SKM-1 treated with dmso at 0.1 percent for 144 hours (cell line): Measurements from ENCODE around the gene TMEM163.

Source experiments
- DNase-seq: peaks from one replicate; lab custom pipeline; 2025; ENCODE audit not compliant: unreplicated experiment; lab: John Stamatoyannopoulos, UW

Gene TMEM163

DNA sequence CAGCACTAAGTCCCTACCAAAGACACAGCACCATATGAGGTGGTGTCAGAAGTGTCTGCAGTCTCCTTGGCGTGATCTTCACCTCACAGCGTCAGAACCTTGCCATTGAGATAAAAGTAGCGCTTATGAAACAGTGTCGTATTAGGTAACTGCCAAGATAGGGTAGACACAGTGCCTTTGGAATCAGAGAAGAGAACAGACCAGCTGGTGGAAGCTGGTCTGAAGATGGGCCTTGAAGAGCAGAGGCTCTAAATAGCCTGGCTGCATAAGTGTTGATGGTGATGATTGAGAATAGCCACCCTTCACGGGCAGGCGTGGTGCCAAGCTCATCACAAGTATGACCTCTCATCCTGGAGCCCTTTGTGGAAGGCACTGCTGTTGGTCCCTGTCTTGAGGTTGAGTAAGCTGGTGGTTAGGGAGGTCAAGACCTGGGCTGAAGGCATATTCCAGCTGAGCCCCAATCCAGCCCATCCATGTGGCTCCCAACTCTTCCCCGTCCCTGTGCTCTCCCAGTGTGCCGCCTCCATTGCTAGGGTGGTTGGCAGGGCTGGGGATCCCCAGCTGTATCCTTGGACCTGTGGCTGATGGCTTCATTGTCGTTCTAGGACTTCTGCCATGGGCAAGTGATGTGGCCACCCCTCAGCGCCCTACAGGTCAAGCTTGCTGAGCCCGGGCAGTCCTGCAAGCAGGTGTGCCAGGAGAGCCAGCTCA is 277.5 kb downstream of the TMEM163 start:
- no peak for DNase-seq

DNA sequence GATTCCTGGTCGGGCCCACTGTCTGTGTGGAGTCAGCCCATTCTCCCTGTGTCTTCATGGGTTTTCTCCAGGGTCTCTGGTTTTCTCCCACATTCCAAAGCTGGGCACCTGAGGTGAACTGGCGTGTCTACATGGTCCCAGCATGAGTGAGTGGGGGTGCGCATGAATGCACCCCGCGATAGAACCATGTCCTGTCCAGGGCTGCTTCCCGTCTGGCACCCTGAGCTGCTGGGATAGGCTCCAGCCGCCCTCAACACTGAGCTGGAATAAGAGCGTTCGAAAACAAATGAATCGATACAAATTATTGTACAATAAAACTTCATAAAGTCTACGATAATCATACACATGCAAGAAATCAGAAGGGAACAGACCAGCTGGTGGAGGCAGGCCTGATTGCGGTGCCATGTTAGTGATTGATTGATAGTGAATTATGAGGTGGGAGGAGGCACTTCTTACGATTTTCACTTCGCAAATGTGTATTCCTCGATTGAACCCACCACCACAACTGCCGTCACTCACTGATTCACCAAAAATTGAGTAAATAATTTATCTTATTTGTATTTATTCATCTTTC is 278.4 kb downstream of the TMEM163 start:
- no peak for DNase-seq

DNA sequence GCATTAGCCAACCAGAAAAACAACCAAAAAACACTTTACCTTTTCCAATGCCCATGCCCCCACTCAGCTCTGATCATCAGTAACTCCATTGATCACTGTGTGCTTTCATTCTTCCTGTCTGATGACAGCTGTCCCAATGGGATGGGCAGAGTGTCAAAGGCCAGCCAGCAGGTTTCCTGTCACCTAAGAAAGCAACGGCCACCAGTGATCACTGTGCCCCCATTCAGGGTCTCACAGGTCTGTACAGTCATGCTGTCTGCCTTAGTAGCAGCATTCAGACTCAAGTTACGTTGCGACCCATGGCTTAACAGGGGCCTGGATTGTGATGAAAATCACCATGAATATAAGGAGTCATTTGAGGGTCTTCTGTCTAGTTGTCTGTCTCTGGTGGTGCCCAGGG is 280.4 kb downstream of the TMEM163 start:
- DNase-seq: no peak

DNA sequence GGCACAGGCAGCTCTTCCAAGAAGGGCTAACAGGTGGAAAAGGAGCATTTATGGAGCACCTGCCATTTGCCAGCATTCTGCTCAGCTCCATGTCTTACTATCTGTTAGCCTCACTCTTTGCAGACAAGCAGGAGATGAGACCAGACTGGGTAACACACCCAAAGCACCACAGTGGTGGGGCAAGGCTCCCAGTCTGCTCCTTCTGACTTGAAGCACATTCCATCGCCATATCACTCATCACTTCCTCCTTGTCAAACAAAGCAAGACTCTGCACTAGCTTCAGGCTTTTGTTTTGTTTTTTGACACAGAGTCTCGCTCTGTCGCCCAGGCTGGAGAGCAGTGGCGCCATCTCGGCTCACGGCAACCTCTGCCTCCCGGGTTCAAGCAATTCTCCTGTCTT is 282.1 kb downstream of the TMEM163 start:
- no peak for DNase-seq

DNA sequence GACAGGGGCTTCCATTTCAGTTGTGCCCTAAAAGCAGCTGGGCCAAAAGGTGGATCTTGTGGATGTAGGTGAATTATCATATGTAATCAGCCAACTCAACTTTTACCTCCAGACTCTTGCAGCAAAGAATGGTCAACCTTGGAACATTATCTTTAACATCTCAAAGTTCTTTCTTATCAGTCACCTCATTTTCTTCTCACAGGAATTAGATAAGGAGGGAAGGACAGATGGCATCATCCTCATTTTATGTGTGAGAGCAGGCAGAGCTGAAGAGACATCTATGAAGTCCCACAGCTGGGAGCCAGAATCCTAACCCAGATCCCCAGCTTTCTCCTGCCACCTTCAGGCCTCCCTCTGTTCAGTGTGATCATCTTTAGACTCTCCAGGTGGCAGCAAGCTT is 282.9 kb downstream of the TMEM163 start:
- DNase-seq: no peak

DNA sequence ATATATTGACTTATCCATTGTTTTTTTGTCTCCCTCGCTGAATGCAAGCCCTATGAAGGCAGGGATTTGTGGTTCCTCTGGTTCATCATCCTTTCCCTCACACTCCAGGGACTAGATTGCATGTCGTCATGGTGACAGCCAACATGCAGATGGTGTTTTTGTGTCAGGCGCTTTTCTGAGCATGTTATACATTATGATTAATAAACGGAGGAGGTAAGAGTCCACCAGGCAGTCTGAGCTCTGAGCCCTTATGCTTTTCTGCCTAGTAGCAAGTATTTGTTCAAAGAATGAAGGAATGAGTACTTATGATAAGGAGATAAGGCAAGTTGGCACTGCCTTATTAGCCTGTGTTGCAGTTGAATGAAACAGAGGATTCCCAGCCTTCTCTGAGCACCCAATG is 283.3 kb downstream of the TMEM163 start:
- DNase-seq: no peak

DNA sequence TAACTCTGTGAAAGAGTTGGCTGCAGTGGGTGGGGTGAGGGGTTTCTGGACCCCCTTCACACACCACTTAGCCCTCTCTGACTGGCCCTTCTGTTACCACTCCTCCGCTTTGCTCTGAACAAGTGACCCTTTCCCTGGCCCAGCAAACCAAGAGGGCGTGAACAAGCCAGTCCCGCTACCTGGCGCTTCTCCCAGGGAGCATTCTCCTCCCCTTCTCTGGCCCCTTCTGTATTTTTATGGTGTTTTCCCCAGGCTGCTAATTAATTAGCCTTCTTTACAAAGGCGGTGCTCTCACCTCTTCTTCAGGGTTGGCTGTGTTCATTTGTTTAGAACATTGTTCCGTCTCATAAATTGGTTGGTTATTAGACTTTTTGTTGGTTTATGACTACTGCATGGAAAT is 284.8 kb downstream of the TMEM163 start:
- no peak for DNase-seq

DNA sequence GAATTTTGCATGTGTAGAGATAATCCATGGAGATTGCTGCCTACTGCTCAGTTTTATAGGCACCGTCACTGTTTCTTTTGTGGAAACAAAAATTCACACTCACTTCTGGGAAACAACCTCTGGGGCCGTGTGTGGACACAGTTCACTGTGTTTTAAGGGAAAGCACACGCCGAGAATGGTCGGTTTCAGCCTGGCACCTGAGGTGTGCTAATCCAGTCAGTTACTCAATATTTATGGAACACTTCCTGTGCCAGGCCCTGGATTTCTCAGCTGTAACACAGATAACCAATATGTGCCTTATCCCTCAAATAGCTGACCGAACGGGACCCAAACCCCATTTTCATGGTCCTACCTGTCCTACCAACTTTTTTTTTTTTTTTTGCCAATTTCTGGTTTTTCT is 285.3 kb downstream of the TMEM163 start:
- no peak for DNase-seq

DNA sequence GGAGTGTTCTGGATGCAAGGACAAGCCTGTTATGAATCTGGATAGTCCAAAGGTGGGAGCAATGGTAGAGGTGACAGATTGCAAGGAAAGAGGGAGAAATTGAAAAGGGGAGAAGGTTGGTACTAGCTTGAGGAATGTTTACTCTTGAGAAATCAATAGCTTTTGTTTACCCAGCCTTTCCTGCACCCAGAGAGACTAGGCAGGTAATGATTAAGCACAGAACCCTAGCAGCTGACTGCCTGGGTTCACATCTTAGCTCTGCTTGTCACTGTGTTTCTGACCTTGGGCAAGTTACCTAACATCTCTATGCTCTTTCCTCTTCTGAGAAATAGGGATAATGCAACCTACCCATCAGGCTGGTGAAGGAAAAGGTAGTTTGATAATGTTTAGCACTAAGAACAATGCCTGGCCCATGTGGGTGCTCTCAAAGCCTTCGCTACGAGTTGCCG is 286.3 kb downstream of the TMEM163 start:
- no peak for DNase-seq

DNA sequence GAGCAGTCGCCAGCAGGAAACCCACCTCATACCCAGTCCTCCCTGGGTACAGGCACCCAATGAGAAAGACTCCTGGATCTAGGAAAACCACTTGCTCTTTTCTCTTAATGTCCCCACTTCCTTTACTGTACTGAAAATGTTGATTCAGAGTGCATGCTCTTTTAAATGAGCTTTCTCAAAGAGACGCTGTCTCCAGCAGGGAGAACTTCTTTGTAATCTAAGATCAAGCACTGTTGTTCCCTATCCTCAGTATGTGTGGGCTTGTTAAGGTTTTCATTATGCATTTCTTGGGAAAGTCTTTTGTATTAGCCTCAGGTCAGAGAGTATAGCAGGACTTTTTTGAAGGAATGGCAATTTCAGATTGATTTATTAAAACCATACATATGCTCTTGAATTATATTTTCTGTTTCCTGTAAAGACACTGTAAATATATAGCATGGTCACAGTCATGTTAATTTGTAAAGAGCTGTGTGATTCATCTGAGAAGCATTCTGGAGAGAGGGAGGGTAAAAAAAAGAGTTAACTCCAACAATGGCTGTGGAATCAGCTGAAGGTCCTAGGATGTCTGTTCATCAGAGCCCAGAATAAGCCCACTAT is 286.9 kb downstream of the TMEM163 start:
- no peak for DNase-seq

DNA sequence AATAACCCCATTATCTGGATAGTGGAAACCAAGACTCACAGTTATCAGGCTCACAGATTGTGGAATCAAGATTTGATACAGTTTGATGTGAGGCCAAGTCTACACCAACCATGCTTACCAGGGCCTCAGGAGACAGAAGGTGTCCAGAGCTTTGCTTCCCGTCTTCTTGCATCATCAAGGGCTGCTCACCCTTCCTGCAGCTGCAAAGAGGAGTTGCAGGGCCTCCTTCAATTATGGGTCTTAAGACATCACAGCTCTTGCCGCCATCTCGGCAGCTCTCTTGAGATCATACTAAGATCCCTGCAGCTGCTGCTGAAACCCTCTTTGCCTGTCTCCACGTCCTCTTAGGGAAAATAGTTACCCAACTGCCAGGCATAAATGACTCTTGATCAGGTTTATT is 288.9 kb downstream of the TMEM163 start:
- no peak for DNase-seq

DNA sequence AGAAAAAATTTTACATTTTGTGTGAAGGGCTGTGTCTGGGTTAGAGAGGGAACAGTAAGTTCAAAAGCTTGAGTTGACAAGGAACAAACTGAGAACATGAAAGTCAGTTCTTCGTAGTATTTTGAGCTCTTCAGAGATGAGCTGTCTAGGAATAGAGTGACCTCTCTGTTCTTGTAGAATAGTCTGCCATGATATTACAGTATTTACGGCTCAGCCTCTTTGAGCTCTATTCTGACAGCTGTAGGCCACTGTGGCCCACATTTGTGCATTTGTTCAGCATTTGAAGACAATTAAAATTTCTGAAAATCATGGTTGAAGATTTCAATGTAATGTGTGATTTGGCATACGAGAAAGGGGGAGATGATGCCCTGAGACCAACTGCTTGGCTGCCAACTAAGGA is 292.1 kb downstream of the TMEM163 start:
- DNase-seq: no peak

DNA sequence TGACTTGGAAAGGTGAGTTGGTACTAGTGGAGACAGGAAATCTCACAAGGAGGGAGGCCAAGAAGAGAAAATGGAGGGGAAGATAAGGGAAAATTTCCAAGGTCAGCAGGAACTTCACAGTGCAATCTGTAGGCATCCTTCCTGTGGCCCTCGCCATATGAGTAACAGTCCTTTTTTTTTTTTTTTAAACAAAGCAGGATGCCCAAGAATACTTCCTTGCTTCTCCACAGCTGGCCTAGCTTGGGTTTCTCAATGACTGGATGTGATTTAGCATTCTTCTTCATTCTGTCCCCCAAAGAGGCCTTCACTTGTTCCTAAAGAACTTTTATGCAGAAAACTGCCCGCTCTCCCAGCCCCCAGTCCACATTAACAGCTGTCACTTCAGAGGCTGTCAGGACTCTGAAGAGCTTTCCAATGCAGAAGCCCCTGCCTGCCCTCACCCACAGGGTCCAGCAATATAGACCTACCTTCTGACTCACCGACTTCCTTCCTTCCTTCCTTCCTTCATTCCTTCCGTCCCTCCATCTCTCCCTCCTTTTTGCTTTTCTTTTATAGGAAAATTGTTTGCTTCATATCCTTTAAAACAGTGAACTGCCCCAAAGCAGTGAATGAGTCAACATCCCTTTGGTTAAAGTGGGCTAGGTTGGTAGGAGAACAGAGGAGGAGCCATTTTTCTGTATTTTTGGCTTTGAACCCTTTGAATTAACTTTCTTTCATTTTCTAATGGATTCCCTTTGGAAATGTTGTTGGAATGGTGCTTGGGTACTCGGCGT is 292.9 kb downstream of the TMEM163 start:
- DNase-seq: no peak

DNA sequence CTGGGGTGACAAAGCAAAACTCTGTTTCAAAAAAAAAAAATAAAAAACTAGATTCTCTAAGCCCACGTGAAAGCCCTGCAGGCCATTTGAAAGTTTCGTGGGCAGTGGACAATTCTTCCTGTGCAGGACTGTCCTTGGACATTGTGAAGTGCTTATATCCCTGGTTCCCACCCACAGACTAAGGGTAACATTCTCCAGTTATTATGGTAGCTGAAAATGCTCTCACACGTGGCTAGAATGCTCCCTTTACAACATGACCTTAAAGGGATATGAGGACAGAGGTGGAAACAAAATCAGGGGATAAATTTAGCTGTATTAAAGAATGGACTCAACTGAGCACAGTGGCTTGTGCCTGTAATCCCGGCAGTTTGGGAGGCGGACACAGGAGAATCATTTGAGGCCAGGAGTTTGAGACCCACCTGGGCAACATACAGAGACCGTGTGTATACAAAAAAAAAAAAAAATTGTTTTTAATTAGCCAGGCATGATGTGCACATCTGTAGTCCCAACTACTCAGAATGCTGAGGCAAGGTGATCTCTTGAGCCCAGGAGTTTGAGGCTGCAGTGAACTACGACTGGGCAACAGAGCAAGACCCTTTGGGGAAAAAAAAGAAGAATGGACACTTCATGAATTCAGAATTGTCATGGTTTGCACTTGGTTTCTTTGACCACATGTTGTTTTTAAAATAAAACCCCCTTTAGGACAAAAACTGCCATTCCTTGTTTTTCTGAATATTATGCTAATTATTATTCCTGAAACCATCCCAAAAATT is 297.1 kb downstream of the TMEM163 start:
- DNase-seq: no peak

DNA sequence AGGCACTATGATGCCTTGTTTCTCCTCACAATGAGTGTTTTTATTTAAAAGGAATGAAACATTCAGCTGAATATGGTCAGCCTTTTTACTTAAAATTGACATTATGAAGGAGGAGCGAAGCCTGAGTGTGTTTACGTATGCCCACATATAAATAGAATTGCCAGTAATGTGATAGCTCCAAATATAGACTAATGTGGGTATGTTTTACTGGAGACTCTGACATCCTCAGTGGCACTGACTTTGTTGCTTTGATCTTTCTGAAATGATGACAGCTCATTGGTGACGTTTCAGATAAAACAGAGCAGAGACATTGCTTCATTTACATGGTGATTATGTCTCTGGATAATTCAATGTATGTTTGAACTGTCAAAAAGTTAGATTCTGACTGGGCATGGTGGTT is 297.9 kb downstream of the TMEM163 start:
- DNase-seq: no peak

DNA sequence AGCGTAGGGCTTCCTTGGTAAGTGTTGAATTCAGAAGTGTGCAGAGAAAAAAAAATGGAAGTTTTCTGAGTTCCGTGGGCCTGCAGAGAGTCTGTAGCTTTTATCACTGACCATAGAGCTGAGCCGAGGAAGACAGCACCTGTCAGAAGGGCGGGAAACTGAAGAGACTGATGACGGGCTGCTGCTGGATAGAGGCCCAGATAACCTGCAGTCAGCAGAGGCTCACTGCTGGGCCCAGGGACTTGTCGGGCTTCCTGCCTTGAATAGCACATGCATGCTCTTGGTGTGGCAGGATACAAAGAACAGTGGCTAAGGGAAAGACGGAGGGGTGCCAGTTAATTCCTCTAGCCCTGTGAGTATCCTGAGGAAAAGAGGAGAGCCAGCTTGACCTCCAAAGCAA is 298.5 kb downstream of the TMEM163 start:
- no peak for DNase-seq

DNA sequence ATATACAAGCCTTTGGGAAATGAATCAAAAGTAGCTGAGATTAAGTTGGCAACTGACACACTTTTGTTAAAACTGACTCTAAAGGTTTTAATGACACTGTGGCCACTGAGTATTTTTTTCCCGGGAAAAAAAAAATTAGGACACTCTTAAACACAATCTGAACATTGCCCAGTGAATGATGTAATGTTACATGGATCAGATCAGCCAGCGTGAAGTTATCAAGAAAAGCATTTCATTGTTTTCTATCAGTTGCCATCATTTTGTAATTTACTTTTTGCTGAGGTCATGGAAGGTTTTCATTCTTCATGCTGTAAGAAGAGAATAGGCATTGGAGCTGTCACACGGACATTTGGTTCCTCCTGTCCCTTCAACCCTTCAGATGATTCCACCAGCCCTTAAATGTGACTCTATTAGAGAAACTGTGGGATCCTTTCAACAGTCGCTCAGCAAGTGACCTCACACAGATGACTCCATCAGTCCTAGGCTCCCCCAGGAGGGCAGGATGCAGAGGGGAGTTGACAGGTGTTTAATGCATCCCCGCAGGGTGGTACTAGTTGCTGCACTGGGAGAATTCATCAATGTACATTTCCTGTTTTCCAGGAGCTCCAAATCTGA is 300.7 kb downstream of the TMEM163 start:
- no peak for DNase-seq

DNA sequence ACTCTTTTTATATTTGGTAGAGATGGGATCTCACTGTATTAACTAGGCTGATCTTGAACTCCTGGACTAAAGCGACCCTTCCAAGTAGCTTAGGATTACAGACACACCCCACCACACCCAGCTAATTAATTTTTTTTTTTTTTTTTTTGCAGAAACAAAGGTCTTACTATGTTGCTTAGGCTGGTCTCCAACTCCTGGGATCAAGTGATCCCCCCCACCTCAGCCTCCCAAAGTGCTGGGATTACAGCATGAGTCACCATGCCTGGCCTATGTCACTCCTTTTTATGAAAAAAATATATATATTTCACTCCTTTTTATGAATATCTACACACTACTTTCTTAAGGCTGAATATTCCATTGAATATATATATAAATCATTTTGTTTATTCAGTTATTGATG is 302.2 kb downstream of the TMEM163 start:
- no peak for DNase-seq

DNA sequence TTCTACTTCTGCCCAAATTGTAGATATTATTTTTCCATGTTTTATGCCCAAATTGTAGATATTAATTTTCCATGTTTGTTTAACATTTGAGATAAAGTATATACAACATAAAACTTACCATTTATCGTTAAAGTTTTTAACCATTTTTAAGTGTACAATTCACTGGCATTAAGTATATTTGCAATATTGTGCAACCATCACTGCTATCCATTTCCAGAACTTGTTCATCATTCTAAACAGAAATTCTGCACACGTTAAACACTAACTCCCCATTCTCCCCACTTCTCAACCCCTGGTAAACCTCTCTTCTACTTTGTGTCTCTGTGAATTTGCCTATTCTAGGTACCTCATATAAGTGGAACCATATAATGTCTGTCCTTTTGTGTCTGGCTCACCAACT is 302.8 kb downstream of the TMEM163 start:
- no peak for DNase-seq

DNA sequence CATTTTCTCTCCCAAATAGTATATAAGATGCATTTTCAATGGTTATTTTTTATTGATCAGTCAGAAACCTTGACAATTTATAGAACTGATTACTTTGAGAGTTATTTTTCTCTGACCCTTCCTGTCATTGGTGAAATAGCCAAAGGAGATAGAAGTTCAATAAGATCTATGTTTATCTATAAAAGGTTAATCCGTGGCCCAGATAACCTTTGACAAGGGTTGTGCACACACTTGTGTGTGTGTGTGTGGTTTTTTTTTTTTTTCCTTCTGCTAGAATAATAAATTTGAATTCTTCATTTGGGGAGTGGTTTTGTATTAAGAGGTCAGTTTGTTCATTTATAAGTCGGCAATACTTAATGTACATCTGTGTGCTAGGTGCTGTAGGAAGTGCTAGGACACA is 304.9 kb downstream of the TMEM163 start:
- no peak for DNase-seq

DNA sequence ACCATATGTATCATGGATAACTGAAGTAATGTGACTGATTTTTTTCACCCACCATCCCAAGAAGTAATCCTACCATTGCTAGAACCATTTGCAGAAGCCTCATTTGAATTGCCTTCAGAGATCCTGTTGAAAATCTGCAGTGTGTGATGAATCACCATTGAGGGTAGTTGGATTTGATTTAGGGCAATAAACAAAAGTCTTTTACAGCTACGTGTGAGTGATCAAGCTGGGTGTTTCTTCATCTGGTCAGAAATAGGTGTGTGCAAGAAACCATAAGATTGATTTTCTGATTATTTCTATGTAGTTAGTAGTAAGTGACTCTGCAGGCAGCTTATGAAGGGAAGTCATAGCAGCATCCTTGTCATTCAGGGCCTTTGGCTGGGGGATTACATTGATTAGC is 305.4 kb downstream of the TMEM163 start:
- no peak for DNase-seq
